GM19099 (cell line): ENCODE results near the gene GNG7.

Experiments used
- POLR2A ChIP-seq: IDR thresholded peaks from 3 replicates; pipeline ENCODE4 v1.6.1; 2011; ENCODE audit warnings: low read depth; ENCODE audit not compliant: insufficient read length; ENCODE audit errors: extremely low read depth

The GNG7 gene

GRCh38 chr19:2731181-2731995, 28.9 kb upstream of the GNG7 start:
- no peak for TF ChIP-seq POLR2A

- no peak for TF ChIP-seq POLR2A
These were observed 27.7 kb upstream of the GNG7 start for GRCh38 chr19:2729943-2730818.

GRCh38 chr19:2728783-2729387, 26.4 kb upstream of the GNG7 start:
- no peak for TF ChIP-seq POLR2A

- no peak for TF ChIP-seq POLR2A
These were observed 25.1 kb upstream of the GNG7 start for GRCh38 chr19:2727640-2727944.

- no peak for TF ChIP-seq POLR2A
These were observed 24.6 kb upstream of the GNG7 start for GRCh38 chr19:2726904-2727639.

- no peak for TF ChIP-seq POLR2A
These were observed 23.8 kb upstream of the GNG7 start for GRCh38 chr19:2726160-2726855.

GRCh38 chr19:2724148-2724557, 21.7 kb upstream of the GNG7 start:
- TF ChIP-seq POLR2A, result no peak

GRCh38 chr19:2723747-2724146, 21.3 kb upstream of the GNG7 start:
- TF ChIP-seq POLR2A, result no peak

GRCh38 chr19:2723345-2723715, 20.8 kb upstream of the GNG7 start:
- TF ChIP-seq POLR2A, result no peak

GRCh38 chr19:2722541-2723344, 20.2 kb upstream of the GNG7 start:
- TF ChIP-seq POLR2A, result no peak

GRCh38 chr19:2721570-2722540, 19.4 kb upstream of the GNG7 start:
- TF ChIP-seq POLR2A, result no peak

GRCh38 chr19:2720777-2721569, 18.5 kb upstream of the GNG7 start, which contains the start of gene DIRAS1:
DIRAS1 (minus strand) TSS chr19:2721372; CDS start chr19:2717806, 3,566 bp downstream.
- no peak for TF ChIP-seq POLR2A
